Omental fat pad (tissue), 4 donors: Measurements from ENCODE around the gene QPRT. TPM values are rescaled to one million over a fixed set of nuclear protein-coding genes. Genes with fewer than 3 reads are reported as not detected.
"Not testable (repeated sequence)": the region's sequence is repeated elsewhere in the genome, so short reads cannot be mapped to it uniquely, and the experiment has no call there.

Experiments used
- ATAC-seq: fragments of 150-250 bp; one replicate; pipeline ENCODE4 v1.9.1; 2016; ENCODE audit warnings: mild to moderate bottlenecking, moderate library complexity; ENCODE audit not compliant: low FRiP score
- DNase-seq: peaks from one replicate; pipeline ENCODE4 v3.0.0-alpha.2; 2019; ENCODE audit warnings: low spot score
- CTCF ChIP-seq, 3 donors: fragments of 450-650 bp; IDR thresholded peaks; one replicate each; pipeline ENCODE4 v1.5.1; 2016 to 2017; ENCODE audit warnings: antibody characterized with exemption in 3 of 3, mild to moderate bottlenecking in 3 of 3, moderate library complexity in 2 of 3
- total RNA-seq, 4 donors: library from RNA; depleted of rRNA; stranded (reverse); fragments of >200 nt; gene quantifications; one replicate each; pipeline ENCODE4 v1.1.0, GENCODE V29; 2016

QPRT gene
- total RNA-seq, 4 donors from 2014 or later, result 6.1 to 27.1 (median 8.5) TPM

- no peak for ATAC-seq
- no peak for TF ChIP-seq CTCF (IDR thresholded peaks at IDR 0.05)
- no peak for DNase-seq
Observed at GRCh38 chr16:29653471-29653870, 25.5 kb upstream of the QPRT start.

GRCh38 chr16:29653890-29654289 lies 25.1 kb upstream of the QPRT start:
- ATAC-seq, DNase-seq: not testable (repeated sequence)

- TF ChIP-seq CTCF (IDR thresholded peaks at IDR 0.05), result no peak
- no peak for ATAC-seq
Observed at GRCh38 chr16:29656688-29657523, 22.1 kb upstream of the QPRT start.

GRCh38 chr16:29658705-29659104 lies 20.3 kb upstream of the QPRT start:
- DNase-seq, result no peak
- no peak for TF ChIP-seq CTCF (IDR thresholded peaks at IDR 0.05)
- ATAC-seq, result no peak

More at GRCh38 chr16:29656688-29657523, 22.1 kb upstream of the QPRT start:
- DNase-seq, result no peak

GRCh38 chr16:29662000-29662728 lies 16.8 kb upstream of the QPRT start:
- TF ChIP-seq CTCF (IDR thresholded peaks at IDR 0.05), result no peak
- DNase-seq (no peak), ATAC-seq (no peak)

GRCh38 chr16:29662729-29663015 lies 16.3 kb upstream of the QPRT start:
- DNase-seq (no peak), ATAC-seq (no peak)

More at GRCh38 chr16:29662729-29663015, 16.3 kb upstream of the QPRT start:
- no peak for TF ChIP-seq CTCF (IDR thresholded peaks at IDR 0.05)
